GM19467 (cell line): ENCODE measurements around the gene COBL.
"Not testable (repeated sequence)": the region's sequence is repeated elsewhere in the genome, so short reads cannot be mapped to it uniquely, and the experiment has no call there.

Experiments
- ATAC-seq: cut with Tn5 transposase; IDR thresholded peaks from one replicate; pipeline ENCODE4 v1.9.1; 2021; ENCODE audit warnings: mild to moderate bottlenecking, moderate library complexity; ENCODE audit not compliant: unreplicated experiment

The COBL gene

GRCh38 chr7:51213618-51214017 lies 103.0 kb downstream of the COBL start:
- no peak for ATAC-seq

GRCh38 chr7:51210766-51211165 lies 105.8 kb downstream of the COBL start:
- ATAC-seq: no peak

GRCh38 chr7:51209426-51209825 lies 107.2 kb downstream of the COBL start:
- no peak for ATAC-seq

GRCh38 chr7:51208125-51208524 lies 108.5 kb downstream of the COBL start:
- ATAC-seq: not testable (repeated sequence)

GRCh38 chr7:51198654-51199053 lies 118.0 kb downstream of the COBL start:
- ATAC-seq: no peak

- no peak for ATAC-seq
Measured at GRCh38 chr7:51190969-51191368, 125.6 kb downstream of the COBL start.

- no peak for ATAC-seq
Measured at GRCh38 chr7:51189777-51190176, 126.8 kb downstream of the COBL start.

GRCh38 chr7:51188987-51189386 lies 127.6 kb downstream of the COBL start:
- no peak for ATAC-seq

- no peak for ATAC-seq
Measured at GRCh38 chr7:51187941-51188340, 128.7 kb downstream of the COBL start.

- ATAC-seq: no peak
Measured at GRCh38 chr7:51186531-51186930, 130.1 kb downstream of the COBL start.

GRCh38 chr7:51182636-51183166 lies 133.9 kb downstream of the COBL start:
- ATAC-seq: no peak

GRCh38 chr7:51180092-51180491 lies 136.5 kb downstream of the COBL start:
- ATAC-seq: no peak

- no peak for ATAC-seq
Measured at GRCh38 chr7:51175992-51176388, 140.6 kb downstream of the COBL start.

- ATAC-seq: no peak
Measured at GRCh38 chr7:51175316-51175991, 141.2 kb downstream of the COBL start.

- no peak for ATAC-seq
Measured at GRCh38 chr7:51165337-51165736, 151.3 kb downstream of the COBL start.

GRCh38 chr7:51162724-51163329 lies 153.8 kb downstream of the COBL start:
- peak; percentile 91 for ATAC-seq

- no peak for ATAC-seq
Measured at GRCh38 chr7:51161937-51162336, 154.7 kb downstream of the COBL start.

- ATAC-seq: peak; percentile 50
Measured at GRCh38 chr7:51160990-51161615, 155.5 kb downstream of the COBL start.

- ATAC-seq: no peak
Measured at GRCh38 chr7:51160411-51160810, 156.2 kb downstream of the COBL start.

- no peak for ATAC-seq
Measured at GRCh38 chr7:51158742-51159445, 157.7 kb downstream of the COBL start.

GRCh38 chr7:51158211-51158610 lies 158.4 kb downstream of the COBL start:
- ATAC-seq: no peak
